Lower lobe of right lung (tissue), 2 donors: ENCODE results near the gene DUS1L. TPM values are rescaled to one million over a fixed set of nuclear protein-coding genes. Genes with fewer than 3 reads are reported as not detected.

Source experiments
- ATAC-seq, 2 donors: fragments of 200-7000 bp; cut with Tn5 transposase; one replicate each; pipeline ENCODE4 v1.9.1; 2020 to 2022; ENCODE audit warnings: mild to moderate bottlenecking in 2 of 2, moderate library complexity in 2 of 2
- DNase-seq: peaks from one replicate; pipeline ENCODE4 v3.0.0-alpha.2; 2020
- H3K27ac ChIP-seq: fragments of 200-600 bp; one replicate; pipeline ENCODE4 v1.8.0; 2022
- H3K27me3 ChIP-seq: fragments of 200-600 bp; one replicate; pipeline ENCODE4 v1.8.0; 2022; ENCODE audit warnings: low read depth
- H3K36me3 ChIP-seq: fragments of 200-600 bp; one replicate; pipeline ENCODE4 v1.8.0; 2022; ENCODE audit warnings: mild to moderate bottlenecking
- H3K4me1 ChIP-seq: fragments of 200-600 bp; one replicate; pipeline ENCODE4 v1.8.0; 2022
- H3K4me3 ChIP-seq: fragments of 200-600 bp; one replicate; pipeline ENCODE4 v1.8.0; 2022; ENCODE audit warnings: mild to moderate bottlenecking
- H3K9me3 ChIP-seq: fragments of 200-600 bp; one replicate; pipeline ENCODE4 v1.8.0; 2022
- intact Hi-C: fragments of 100-400 bp; cut with DNase I; formaldehyde crosslinking; loops from one replicate; pipeline ENCODE4 v1.11.0; 2022
- total RNA-seq: library from RNA; stranded (reverse); fragmentation: NEBNext Ultra II Directional; extraction: Animal tissue kit (Norgen Biotek cat#: 25700); gene quantifications from one replicate; pipeline ENCODE4 v1.2.1, GENCODE V29; 2021
- TF ChIP-seq, protein P1 (sequence below): fragments of 200-600 bp; IDR thresholded peaks from one replicate; pipeline ENCODE4 v1.8.0; 2022; ENCODE audit warnings: antibody characterized with exemption, mild to moderate bottlenecking
- donor health status: DM: no; HTN: yes; CAD: no; lungs with severe emphysema.

DUS1L gene
- total RNA-seq, 1 donor from 2014 or later, result 85.1 TPM

DNA sequence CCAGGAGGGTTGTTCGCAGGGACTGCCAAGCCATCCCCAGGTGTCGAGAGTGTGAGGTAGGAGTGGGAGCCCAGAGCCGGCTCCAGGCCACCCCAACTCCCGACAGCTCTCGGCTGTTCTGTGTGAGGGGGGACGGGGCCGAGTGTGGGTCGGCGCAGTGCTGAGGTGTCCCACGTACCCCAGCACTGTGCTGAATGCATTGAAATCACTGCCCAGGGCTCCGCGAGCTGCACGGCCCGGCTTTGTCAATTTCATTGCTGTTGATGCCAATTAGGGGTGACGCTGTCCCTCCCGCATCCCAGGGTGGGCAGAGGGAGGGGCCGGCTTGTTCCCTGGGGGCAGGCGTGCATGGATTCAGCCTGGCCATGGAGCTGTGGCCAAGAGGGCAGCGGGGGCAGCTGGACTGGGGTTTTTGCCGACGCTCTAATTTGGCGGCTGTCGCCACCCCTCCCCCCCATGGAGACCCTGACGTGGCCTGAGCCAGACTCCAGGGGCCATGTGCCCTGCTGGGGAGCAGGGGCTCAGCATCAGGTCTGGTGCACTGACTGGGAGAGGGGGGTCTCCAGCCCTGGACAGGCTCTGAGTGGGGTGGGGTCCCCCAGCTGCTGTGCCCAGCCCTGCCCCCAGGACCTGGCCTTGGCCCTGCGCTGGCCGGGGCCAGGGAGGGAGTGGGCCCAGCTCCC lies 57.2 kb downstream of the DUS1L start:
- H3K27me3 ChIP-seq, result no peaks in the 10 kb centered on the region
- H3K4me3 ChIP-seq, result no peak overlapping the region
- DNase-seq (no peak), ATAC-seq (no peak)
- TF ChIP-seq, protein P1, sequence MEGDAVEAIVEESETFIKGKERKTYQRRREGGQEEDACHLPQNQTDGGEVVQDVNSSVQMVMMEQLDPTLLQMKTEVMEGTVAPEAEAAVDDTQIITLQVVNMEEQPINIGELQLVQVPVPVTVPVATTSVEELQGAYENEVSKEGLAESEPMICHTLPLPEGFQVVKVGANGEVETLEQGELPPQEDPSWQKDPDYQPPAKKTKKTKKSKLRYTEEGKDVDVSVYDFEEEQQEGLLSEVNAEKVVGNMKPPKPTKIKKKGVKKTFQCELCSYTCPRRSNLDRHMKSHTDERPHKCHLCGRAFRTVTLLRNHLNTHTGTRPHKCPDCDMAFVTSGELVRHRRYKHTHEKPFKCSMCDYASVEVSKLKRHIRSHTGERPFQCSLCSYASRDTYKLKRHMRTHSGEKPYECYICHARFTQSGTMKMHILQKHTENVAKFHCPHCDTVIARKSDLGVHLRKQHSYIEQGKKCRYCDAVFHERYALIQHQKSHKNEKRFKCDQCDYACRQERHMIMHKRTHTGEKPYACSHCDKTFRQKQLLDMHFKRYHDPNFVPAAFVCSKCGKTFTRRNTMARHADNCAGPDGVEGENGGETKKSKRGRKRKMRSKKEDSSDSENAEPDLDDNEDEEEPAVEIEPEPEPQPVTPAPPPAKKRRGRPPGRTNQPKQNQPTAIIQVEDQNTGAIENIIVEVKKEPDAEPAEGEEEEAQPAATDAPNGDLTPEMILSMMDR, result no peak
- H3K4me1 ChIP-seq, result peaks cover 10% of the 10 kb centered on the region
- intact Hi-C loops, result no loop called here
- peaks cover 10% of the 10 kb centered on the region for H3K36me3 ChIP-seq
- H3K27ac ChIP-seq, result no peak overlapping the region
- no peaks in the 10 kb centered on the region for H3K9me3 ChIP-seq

Other genes starting within 250 kb of the DUS1L start
- gene MCRIP1, start 232.5 kb downstream of the DUS1L start, total RNA-seq, result 69.2 TPM
- not detected for gene PPP1R27, start 230.8 kb downstream of the DUS1L start, total RNA-seq
- 432 TPM for gene P4HB, start 205.3 kb downstream of the DUS1L start, total RNA-seq
- gene ARHGDIA, start 194.5 kb downstream of the DUS1L start, total RNA-seq, result 331 TPM
- gene ALYREF, start 174.2 kb downstream of the DUS1L start, total RNA-seq, result 42.7 TPM
- gene ANAPC11, start 174.1 kb downstream of the DUS1L start, total RNA-seq, result 81.9 TPM
- gene NPB, start 163.6 kb downstream of the DUS1L start, total RNA-seq, result 0.71 TPM
- 39.7 TPM for gene PCYT2, start 154.4 kb downstream of the DUS1L start, total RNA-seq
- gene SIRT7, start 147.6 kb downstream of the DUS1L start, total RNA-seq, result 32.8 TPM
- gene MAFG, start 138.1 kb downstream of the DUS1L start, total RNA-seq, result 30.7 TPM
- gene PYCR1, start 128.5 kb downstream of the DUS1L start, total RNA-seq, result 23.0 TPM
- gene MYADML2, start 118.6 kb downstream of the DUS1L start, total RNA-seq, result not detected
- 4.4 TPM for gene NOTUM, start 104.6 kb downstream of the DUS1L start, total RNA-seq
- 45.3 TPM for gene ASPSCR1, start 88.2 kb downstream of the DUS1L start, total RNA-seq
- 43.8 TPM for gene CENPX, start 42.9 kb downstream of the DUS1L start, total RNA-seq
- 17.3 TPM for gene LRRC45, start 42.5 kb downstream of the DUS1L start, total RNA-seq
- 2.8 TPM for gene RAC3, start 34.1 kb downstream of the DUS1L start, total RNA-seq
- 133 TPM for gene DCXR, start 28.1 kb downstream of the DUS1L start, total RNA-seq
- 35.1 TPM for gene RFNG, start 14.0 kb downstream of the DUS1L start, total RNA-seq
- 71.5 TPM for gene GPS1, start 13.9 kb downstream of the DUS1L start, total RNA-seq
- gene FASN, start 32.4 kb upstream of the DUS1L start, total RNA-seq, result 302 TPM
- 63.4 TPM for gene CCDC57, start 147.0 kb upstream of the DUS1L start, total RNA-seq
- gene SLC16A3, start 163.2 kb upstream of the DUS1L start, total RNA-seq, result 81.9 TPM
- gene CSNK1D, start 207.9 kb upstream of the DUS1L start, total RNA-seq, result 146 TPM